SK-N-SH treated with all-trans-retinoic acid at 6 μM for 48 hours (cell line): ENCODE results near the gene UNC5CL.

Experiments used
- GLIS3 ChIP-seq: fragments of 250-450 bp; sonication (Bioruptor Pico); IDR thresholded peaks from 2 replicates; pipeline ENCODE4 v1.5.0; 2020; ENCODE audit warnings: mild to moderate bottlenecking, moderate library complexity
- PPARA ChIP-seq: fragments of 250-450 bp; sonication (Bioruptor Pico); IDR thresholded peaks from 2 replicates; pipeline ENCODE4 v1.5.0; 2020; ENCODE audit warnings: mild to moderate bottlenecking, borderline replicate concordance
- ZNF8 ChIP-seq: fragments of 450-650 bp; formaldehyde crosslinking; IDR thresholded peaks from 2 replicates; pipeline ENCODE4 v1.5.0; 2020; ENCODE audit warnings: mild to moderate bottlenecking, moderate library complexity

DNA sequence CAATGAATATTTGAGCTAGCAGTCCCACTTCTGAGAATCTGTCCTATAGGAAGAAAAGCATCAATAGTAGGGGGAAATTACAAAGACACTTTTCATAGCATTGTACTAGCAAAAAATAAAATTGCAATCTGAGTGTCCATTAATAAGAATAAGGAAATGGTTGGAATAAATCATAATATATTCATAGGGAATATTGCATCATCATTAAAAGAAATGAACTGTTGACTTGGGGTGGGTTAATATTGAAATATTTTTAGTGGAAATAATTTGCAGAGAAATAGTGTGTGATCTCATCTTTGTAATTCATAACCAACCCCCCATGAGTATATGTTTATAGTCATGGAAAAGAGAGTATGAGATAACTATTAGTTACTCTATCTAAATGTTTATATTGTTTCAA, 46.2 kb upstream of the UNC5CL start:
- no peak for TF ChIP-seq PPARA (CRISPR knock-in tag)
- TF ChIP-seq ZNF8 (CRISPR knock-in tag), result no peak
- no peak for TF ChIP-seq GLIS3
